Stimulated activated naive CD8-positive, alpha-beta T cell treated with anti-CD3 and anti-CD28 coated beads, Interleukin-15, Interleukin-2, amounts not matched to agents 100 ng/mL and 50 ng/mL, for 24 hours (primary cell): ENCODE results near the gene SKOR1.

Experiments
- H3K27ac Mint-ChIP-seq: one replicate; pipeline ENCODE4 v1.8.0; 2021; ENCODE audit warnings: mild to moderate bottlenecking, mixed read lengths
- H3K27me3 Mint-ChIP-seq: one replicate; pipeline ENCODE4 v1.8.0; 2021; ENCODE audit warnings: mixed read lengths
- H3K36me3 Mint-ChIP-seq: one replicate; pipeline ENCODE4 v1.8.0; 2021; ENCODE audit warnings: low read depth, mixed read lengths
- H3K4me1 Mint-ChIP-seq: one replicate; pipeline ENCODE4 v1.8.0; 2021; ENCODE audit warnings: low read depth, mixed read lengths
- H3K4me3 Mint-ChIP-seq: one replicate; pipeline ENCODE4 v1.8.0; 2021; ENCODE audit warnings: mild to moderate bottlenecking, mixed read lengths
- H3K9me3 Mint-ChIP-seq: one replicate; pipeline ENCODE4 v1.8.0; 2021; ENCODE audit warnings: mixed read lengths

SKOR1 gene

DNA sequence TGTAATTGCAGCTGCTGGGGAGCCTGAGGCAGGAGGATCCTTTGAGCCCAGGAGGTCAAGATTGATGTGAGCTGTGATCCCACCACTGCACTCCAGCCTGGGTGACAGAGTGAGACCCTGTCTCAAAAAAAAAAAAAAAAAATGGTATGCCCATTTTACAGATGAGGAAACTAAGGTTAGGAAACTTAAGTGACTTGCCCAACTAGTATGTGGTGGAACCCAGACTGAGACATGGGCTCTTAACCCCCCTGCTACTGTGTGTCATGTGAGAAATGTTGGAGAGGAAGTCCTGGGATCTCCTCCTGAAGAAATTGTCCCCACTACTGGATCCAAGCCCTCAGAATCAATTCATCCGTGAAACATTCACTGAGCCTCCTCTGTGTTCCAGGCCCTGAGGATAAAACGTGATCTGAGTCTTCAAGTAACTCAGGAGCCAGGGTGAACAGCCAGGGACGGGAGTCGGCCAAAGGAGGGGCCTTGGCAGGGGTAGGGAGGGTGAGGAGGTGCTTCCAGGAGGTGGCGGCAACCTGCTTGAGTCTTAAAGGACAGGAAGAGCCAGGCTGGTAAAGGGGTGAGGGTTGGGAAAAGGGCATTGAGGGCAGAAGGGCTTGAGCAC is 34.1 kb downstream of the SKOR1 start:
- Mint-ChIP-seq H3K27me3 (peaks cover 3% of the 10 kb centered on the region), H3K36me3 (no peaks in the 10 kb centered on the region), H3K27ac (no peak overlapping the region), H3K9me3 (no peaks in the 10 kb centered on the region), H3K4me1 (peaks cover 17% of the 10 kb centered on the region), H3K4me3 (no peak overlapping the region)

DNA sequence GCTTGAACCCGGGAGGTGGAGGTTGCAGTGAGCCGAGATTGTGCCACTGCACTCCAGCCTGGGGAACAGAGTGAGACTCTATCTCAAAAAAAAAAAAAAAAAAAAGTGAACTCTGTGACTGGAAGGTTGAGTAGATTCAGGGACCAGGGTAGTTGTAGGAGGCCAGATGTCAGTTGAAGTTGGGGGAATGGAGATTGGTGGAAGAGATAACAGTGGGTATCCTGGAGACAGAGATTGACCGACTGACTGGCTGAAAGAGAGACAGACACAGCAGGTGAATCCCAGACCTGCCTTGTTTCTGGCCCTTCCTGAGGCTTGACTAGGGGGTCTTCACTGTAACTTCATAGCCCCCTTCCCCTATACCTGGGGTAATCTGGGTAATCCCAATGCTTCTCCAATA is 36.7 kb downstream of the SKOR1 start:
- H3K27ac Mint-ChIP-seq: no peak overlapping the region
- no peaks in the 10 kb centered on the region for H3K36me3 Mint-ChIP-seq
- peaks cover 8% of the 10 kb centered on the region for H3K4me1 Mint-ChIP-seq
- no peak overlapping the region for H3K4me3 Mint-ChIP-seq
- H3K27me3 Mint-ChIP-seq: peaks cover 15% of the 10 kb centered on the region
- no peaks in the 10 kb centered on the region for H3K9me3 Mint-ChIP-seq

DNA sequence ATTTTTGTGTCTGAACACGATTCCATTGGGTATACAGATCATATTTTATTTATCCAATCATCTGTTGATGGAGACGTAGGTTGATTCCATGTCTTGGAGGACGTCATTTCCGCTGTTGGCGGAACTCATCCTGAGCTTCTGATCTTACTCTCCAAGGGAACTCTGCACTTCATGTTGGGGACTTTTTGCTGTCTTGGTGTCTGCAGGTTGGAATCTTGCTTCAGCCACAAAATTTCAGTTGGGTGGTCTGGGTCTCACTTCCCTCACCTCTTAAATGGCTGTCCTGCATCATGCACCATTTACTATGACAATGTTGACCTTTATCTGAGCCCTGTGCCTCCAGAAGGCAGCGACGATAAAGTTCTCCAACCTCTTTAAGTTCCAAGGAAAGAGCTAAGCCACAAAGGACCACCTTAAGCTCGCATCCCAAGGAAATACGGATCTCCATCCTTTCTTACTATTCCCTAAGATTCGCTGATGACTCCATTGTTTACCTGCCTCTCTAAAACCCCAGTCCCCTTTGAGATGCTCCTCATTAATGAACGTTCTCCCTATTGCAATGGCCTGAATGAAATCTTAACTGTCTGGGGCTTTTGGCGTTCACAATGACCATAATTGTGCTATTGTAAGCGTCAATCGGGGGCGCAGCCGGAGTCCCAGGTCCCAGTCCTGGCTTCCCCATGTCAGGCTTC is 37.6 kb downstream of the SKOR1 start:
- Mint-ChIP-seq H3K4me1 (peaks cover 8% of the 10 kb centered on the region), H3K9me3 (no peaks in the 10 kb centered on the region), H3K27me3 (peaks cover 15% of the 10 kb centered on the region), H3K27ac (peak overlapping the region; percentile 41), H3K4me3 (peak overlapping the region; percentile 52), H3K36me3 (no peaks in the 10 kb centered on the region)

DNA sequence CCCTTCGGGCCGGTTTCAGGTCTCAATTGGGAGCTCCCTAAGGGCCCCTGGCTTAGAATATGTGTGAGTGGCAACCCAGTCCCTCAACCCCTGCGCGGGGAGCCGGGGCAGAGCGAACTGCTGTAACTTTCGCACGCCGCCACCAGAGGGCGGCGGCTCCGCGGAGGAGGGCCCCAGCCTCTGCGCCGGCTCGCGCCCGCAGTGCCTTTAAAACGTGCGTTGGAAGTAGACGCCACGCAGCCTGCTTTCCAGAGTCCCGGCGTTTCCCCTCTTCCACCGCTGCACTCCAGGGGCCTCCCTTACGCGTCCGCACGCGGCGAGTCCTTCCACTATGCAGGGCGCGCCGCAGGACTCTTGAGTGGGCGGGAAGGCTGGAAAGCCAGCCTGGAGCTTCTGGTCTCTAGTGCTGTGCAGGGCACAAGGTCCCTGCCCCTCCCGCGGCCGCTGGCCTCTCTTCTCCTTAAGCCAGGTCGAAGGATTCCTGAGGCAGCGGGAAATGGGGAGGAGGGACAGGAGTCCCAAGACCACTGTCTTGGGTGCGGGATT is 38.2 kb downstream of the SKOR1 start:
- no peaks in the 10 kb centered on the region for H3K9me3 Mint-ChIP-seq
- H3K27me3 Mint-ChIP-seq: peaks cover 15% of the 10 kb centered on the region
- H3K4me3 Mint-ChIP-seq: peak overlapping the region; percentile 52
- H3K4me1 Mint-ChIP-seq: peaks cover 8% of the 10 kb centered on the region
- H3K27ac Mint-ChIP-seq: peak overlapping the region; percentile 41
- no peaks in the 10 kb centered on the region for H3K36me3 Mint-ChIP-seq

DNA sequence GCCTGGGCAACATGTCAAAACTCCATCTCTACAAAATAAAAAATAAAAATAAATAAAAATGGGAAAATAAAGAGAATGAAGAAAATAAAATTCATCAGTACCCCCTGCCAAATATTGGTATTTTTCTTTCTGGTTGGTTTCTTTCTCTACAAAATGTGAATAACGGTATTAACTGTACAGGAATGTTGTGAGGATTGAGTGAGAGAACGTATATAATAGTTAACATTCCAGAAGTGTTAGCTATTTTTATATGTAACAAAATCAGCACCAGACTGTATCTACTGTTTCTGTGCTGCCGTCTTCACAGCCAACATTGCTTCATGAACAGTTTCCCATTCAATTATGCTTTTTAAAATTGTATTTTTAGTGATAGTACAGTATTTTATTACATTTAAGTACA is 40.0 kb downstream of the SKOR1 start:
- Mint-ChIP-seq H3K27me3 (peaks cover 15% of the 10 kb centered on the region), H3K27ac (no peak overlapping the region), H3K9me3 (peaks cover 9% of the 10 kb centered on the region), H3K36me3 (no peaks in the 10 kb centered on the region), H3K4me1 (peaks cover 17% of the 10 kb centered on the region), H3K4me3 (no peak overlapping the region)

GRCh38 chr15:67865766-67866165 is 40.5 kb downstream of the SKOR1 start:
- no peaks in the 10 kb centered on the region for H3K36me3 Mint-ChIP-seq
- H3K9me3 Mint-ChIP-seq: peaks cover 9% of the 10 kb centered on the region
- peaks cover 15% of the 10 kb centered on the region for H3K27me3 Mint-ChIP-seq
- H3K27ac Mint-ChIP-seq: no peak overlapping the region
- no peak overlapping the region for H3K4me3 Mint-ChIP-seq
- peaks cover 17% of the 10 kb centered on the region for H3K4me1 Mint-ChIP-seq

DNA sequence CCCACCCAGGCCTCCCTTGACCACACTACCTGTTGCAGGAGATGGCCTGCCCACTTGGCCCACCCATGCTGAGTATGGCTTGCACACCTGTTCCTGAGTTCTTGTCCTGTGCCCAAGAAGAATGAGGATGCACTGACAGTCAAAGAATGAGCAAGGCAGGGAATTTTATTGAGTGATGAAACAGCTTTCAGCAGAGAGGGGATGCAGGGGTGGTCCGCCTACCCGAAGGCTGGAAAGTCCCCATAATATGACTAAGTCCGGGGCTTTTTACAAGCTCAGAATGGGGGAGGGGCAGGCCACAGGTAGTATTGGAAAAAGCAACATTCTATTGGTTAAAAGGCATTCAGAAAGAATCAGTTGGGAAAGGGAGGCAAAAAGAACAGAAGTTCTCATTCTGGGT is 44.4 kb downstream of the SKOR1 start:
- H3K4me3 Mint-ChIP-seq: no peak overlapping the region
- H3K9me3 Mint-ChIP-seq: peaks cover 23% of the 10 kb centered on the region
- H3K27me3 Mint-ChIP-seq: peaks cover 45% of the 10 kb centered on the region
- H3K36me3 Mint-ChIP-seq: no peaks in the 10 kb centered on the region
- peaks cover 9% of the 10 kb centered on the region for H3K4me1 Mint-ChIP-seq
- no peak overlapping the region for H3K27ac Mint-ChIP-seq

DNA sequence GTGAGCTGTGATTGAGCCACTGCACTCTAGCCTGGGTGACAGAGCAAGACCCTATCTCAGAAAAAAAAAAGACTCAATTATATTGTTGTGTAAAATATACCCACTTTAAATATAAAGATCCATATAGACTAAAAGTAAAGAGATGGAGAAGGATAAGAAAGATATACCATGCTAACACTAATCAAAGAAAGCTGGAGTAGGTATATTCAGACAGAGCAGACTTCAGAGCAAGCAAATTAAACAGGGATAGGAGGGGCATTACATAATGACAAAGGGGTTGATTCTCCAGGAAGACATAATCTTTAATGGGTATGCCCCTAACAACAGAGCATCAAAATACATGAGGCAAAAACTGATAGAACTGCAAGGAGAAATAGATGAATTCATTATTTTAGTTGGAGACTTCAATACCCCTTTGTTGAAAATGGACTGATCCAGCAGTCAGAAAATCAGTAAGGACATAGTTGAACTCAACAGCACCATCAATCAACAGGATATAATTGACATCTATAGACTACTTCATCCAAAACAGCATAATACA is 45.6 kb downstream of the SKOR1 start:
- H3K4me1 Mint-ChIP-seq: peaks cover 9% of the 10 kb centered on the region
- no peak overlapping the region for H3K27ac Mint-ChIP-seq
- no peaks in the 10 kb centered on the region for H3K36me3 Mint-ChIP-seq
- peaks cover 23% of the 10 kb centered on the region for H3K9me3 Mint-ChIP-seq
- peaks cover 40% of the 10 kb centered on the region for H3K27me3 Mint-ChIP-seq
- H3K4me3 Mint-ChIP-seq: no peak overlapping the region

GRCh38 chr15:67873777-67874176 is 48.5 kb downstream of the SKOR1 start:
- H3K9me3 Mint-ChIP-seq: peaks cover 23% of the 10 kb centered on the region
- H3K36me3 Mint-ChIP-seq: no peaks in the 10 kb centered on the region
- H3K4me1 Mint-ChIP-seq: peaks cover 9% of the 10 kb centered on the region
- no peak overlapping the region for H3K27ac Mint-ChIP-seq
- H3K4me3 Mint-ChIP-seq: no peak overlapping the region
- H3K27me3 Mint-ChIP-seq: peaks cover 42% of the 10 kb centered on the region

- H3K4me3 Mint-ChIP-seq: no peak overlapping the region
- H3K27ac Mint-ChIP-seq: no peak overlapping the region
- H3K27me3 Mint-ChIP-seq: peaks cover 24% of the 10 kb centered on the region
- no peaks in the 10 kb centered on the region for H3K36me3 Mint-ChIP-seq
- peaks cover 6% of the 10 kb centered on the region for H3K9me3 Mint-ChIP-seq
- H3K4me1 Mint-ChIP-seq: peaks cover 8% of the 10 kb centered on the region
Observed at GRCh38 chr15:67878712-67879206, 53.5 kb downstream of the SKOR1 start.

DNA sequence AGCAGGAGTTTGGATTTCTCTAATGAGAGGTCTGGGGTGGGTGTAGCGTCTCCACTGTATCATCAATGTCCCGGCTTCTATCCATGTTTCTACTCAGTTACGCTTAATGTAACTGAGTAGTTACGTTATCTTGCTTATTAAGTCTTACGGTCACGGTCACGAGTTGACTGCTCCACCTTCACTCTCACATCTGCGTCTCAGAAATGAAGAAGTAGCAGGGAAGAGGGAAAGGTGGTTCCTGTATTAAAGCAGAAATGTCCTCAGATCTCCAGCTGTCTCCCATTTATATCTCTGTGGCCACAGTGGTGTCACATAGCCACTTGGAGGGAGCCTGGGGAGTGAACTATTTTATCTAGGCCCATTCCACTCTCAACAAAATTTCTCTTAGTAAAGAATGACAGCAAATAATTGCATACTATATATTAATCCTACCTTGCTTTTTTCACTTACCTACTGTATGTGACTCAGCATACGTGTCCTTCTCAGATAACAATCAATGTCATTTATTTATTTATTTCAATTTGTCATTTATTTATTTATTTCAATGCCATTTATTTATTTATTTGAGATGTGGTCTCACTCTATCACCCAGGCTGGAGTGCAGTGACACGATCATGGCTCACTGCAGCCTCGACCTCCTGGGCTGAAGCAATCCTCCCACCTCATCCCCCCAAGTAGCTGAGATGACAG is 54.3 kb downstream of the SKOR1 start:
- no peaks in the 10 kb centered on the region for H3K9me3 Mint-ChIP-seq
- peaks cover 16% of the 10 kb centered on the region for H3K27me3 Mint-ChIP-seq
- no peaks in the 10 kb centered on the region for H3K36me3 Mint-ChIP-seq
- peaks cover 11% of the 10 kb centered on the region for H3K4me1 Mint-ChIP-seq
- H3K4me3 Mint-ChIP-seq: no peak overlapping the region
- H3K27ac Mint-ChIP-seq: no peak overlapping the region

DNA sequence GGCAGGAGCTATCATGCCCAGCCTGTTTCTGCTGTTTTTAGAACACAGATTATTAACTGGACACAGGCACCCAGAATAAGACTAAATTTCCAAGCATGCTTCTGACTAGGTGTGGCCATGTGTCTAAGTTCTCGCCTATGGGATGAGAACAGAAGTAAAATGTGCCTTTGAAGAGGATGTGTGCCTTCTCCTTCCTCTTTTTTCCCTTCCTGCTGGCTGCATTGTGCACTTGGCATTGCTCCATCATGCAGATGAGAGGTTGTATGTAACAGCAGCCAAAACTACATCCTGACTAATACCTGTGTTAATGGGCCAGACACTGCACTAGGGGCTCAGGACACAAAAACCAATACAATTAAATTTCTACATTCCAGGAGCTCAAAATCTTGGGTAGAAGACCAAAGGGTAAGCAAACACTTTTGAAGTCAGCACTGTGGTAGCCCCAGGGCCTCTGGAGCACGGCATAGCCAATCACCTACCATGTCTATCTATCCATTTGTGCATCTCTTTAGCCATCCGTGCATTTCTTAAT is 55.4 kb downstream of the SKOR1 start:
- peaks cover 23% of the 10 kb centered on the region for H3K27me3 Mint-ChIP-seq

GRCh38 chr15:67882487-67883233 is 57.4 kb downstream of the SKOR1 start:
- H3K36me3 Mint-ChIP-seq: no peaks in the 10 kb centered on the region
- no peaks in the 10 kb centered on the region for H3K9me3 Mint-ChIP-seq
- H3K4me3 Mint-ChIP-seq: no peak overlapping the region
- H3K27ac Mint-ChIP-seq: no peak overlapping the region
- peaks cover 20% of the 10 kb centered on the region for H3K4me1 Mint-ChIP-seq
- peaks cover 21% of the 10 kb centered on the region for H3K27me3 Mint-ChIP-seq

More for the DNA sequence above, 55.4 kb downstream of the SKOR1 start:
- Mint-ChIP-seq H3K27ac (no peak overlapping the region), H3K4me1 (peaks cover 20% of the 10 kb centered on the region), H3K36me3 (no peaks in the 10 kb centered on the region), H3K9me3 (no peaks in the 10 kb centered on the region), H3K4me3 (no peak overlapping the region)

GRCh38 chr15:67883234-67883773 is 58.0 kb downstream of the SKOR1 start:
- no peak overlapping the region for H3K27ac Mint-ChIP-seq
- H3K4me3 Mint-ChIP-seq: no peak overlapping the region
- H3K36me3 Mint-ChIP-seq: no peaks in the 10 kb centered on the region
- H3K27me3 Mint-ChIP-seq: peaks cover 19% of the 10 kb centered on the region
- peaks cover 20% of the 10 kb centered on the region for H3K4me1 Mint-ChIP-seq
- H3K9me3 Mint-ChIP-seq: no peaks in the 10 kb centered on the region
